ENCODE results near the gene PPDPF.

Gene PPDPF

GRCh38 chr20:63493563-63494020 lies 27.0 kb upstream of the PPDPF start:
- Histone ChIP-seq H3K9me2 (replicated peaks; ENCODE audit: insufficient read depth, low read length) (no peaks in the 10 kb centered on the region), H3K4me2 (ENCODE audit: low read depth, low read length) (no peak overlapping the region), H3K36me3 (replicated peaks; ENCODE audit: insufficient read depth, low read length) (no peaks in the 10 kb centered on the region), H3K9me3 (replicated peaks; ENCODE audit: insufficient read depth, low read length) (no peaks in the 10 kb centered on the region), H3K4me1 (ENCODE audit: low read length) (no peaks in the 10 kb centered on the region), H3F3A (ENCODE audit: insufficient read depth, low read length) (no peaks in the 10 kb centered on the region), H3K79me2 (ENCODE audit: low read length) (no peaks in the 10 kb centered on the region), H3K4me3 (ENCODE audit: low read length) (no peak overlapping the region), H3K27ac (ENCODE audit: low read length) (no peak overlapping the region), H3K27me3 (replicated peaks; ENCODE audit: insufficient read depth, low read length) (peaks cover 74% of the 10 kb centered on the region), H4K20me1 (ENCODE audit: insufficient read depth, low read length) (no peaks in the 10 kb centered on the region), H3K9ac (ENCODE audit: low read length) (no peak overlapping the region), H2AFZ (ENCODE audit: low read length) (no peak overlapping the region)
- DNase-seq, result no peak
- TF ChIP-seq, protein P1, sequence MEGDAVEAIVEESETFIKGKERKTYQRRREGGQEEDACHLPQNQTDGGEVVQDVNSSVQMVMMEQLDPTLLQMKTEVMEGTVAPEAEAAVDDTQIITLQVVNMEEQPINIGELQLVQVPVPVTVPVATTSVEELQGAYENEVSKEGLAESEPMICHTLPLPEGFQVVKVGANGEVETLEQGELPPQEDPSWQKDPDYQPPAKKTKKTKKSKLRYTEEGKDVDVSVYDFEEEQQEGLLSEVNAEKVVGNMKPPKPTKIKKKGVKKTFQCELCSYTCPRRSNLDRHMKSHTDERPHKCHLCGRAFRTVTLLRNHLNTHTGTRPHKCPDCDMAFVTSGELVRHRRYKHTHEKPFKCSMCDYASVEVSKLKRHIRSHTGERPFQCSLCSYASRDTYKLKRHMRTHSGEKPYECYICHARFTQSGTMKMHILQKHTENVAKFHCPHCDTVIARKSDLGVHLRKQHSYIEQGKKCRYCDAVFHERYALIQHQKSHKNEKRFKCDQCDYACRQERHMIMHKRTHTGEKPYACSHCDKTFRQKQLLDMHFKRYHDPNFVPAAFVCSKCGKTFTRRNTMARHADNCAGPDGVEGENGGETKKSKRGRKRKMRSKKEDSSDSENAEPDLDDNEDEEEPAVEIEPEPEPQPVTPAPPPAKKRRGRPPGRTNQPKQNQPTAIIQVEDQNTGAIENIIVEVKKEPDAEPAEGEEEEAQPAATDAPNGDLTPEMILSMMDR (IDR thresholded peaks at IDR 0.05; ENCODE audit: low read length), result no peak
- TF ChIP-seq EZH2phosphoT487 (IDR thresholded peaks at IDR 0.05; ENCODE audit: low read length) (no peak), EZH2 (optimal IDR thresholded peaks at IDR 0.05; ENCODE audit: low read depth, low read length) (no peak)

DNA sequence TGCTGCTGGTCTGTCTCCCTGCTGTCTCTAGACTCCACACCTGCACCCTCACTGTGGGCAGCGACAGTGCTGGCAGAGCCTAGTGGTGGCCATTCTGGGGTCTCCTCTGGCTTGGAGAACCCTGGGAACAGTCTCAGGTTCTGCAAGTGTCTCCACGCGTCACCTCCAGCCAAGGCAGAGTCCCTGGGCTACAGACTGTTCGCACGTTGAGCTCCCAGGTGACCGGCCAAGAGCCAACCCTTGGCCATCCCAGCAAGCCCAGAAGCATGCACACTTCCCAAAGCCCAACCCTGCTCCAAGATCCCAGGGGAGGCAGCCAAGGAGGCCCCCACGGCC lies 26.5 kb upstream of the PPDPF start:
- TF ChIP-seq, protein P1 (IDR thresholded peaks at IDR 0.05; ENCODE audit: low read length), result no peak
- no peak for TF ChIP-seq EZH2phosphoT487 (IDR thresholded peaks at IDR 0.05; ENCODE audit: low read length)
- TF ChIP-seq EZH2 (optimal IDR thresholded peaks at IDR 0.05; ENCODE audit: low read depth, low read length), result no peak
- no peak for DNase-seq
- Histone ChIP-seq H3K4me1 (ENCODE audit: low read length) (no peaks in the 10 kb centered on the region), H3K27me3 (replicated peaks; ENCODE audit: insufficient read depth, low read length) (peaks cover 69% of the 10 kb centered on the region), H3K4me2 (ENCODE audit: low read depth, low read length) (no peak overlapping the region), H3K9me3 (replicated peaks; ENCODE audit: insufficient read depth, low read length) (no peaks in the 10 kb centered on the region), H2AFZ (ENCODE audit: low read length) (no peak overlapping the region), H3F3A (ENCODE audit: insufficient read depth, low read length) (no peaks in the 10 kb centered on the region), H3K9ac (ENCODE audit: low read length) (no peak overlapping the region), H3K79me2 (ENCODE audit: low read length) (no peaks in the 10 kb centered on the region), H3K27ac (ENCODE audit: low read length) (no peak overlapping the region), H4K20me1 (ENCODE audit: insufficient read depth, low read length) (no peaks in the 10 kb centered on the region), H3K4me3 (ENCODE audit: low read length) (no peak overlapping the region), H3K9me2 (replicated peaks; ENCODE audit: insufficient read depth, low read length) (no peaks in the 10 kb centered on the region), H3K36me3 (replicated peaks; ENCODE audit: insufficient read depth, low read length) (no peaks in the 10 kb centered on the region)

GRCh38 chr20:63494420-63495166 lies 26.0 kb upstream of the PPDPF start:
- Histone ChIP-seq H4K20me1 (ENCODE audit: insufficient read depth, low read length) (no peaks in the 10 kb centered on the region), H3K27me3 (replicated peaks; ENCODE audit: insufficient read depth, low read length) (peaks cover 67% of the 10 kb centered on the region), H3K4me3 (ENCODE audit: low read length) (no peak overlapping the region), H3K9me2 (replicated peaks; ENCODE audit: insufficient read depth, low read length) (no peaks in the 10 kb centered on the region), H3K79me2 (ENCODE audit: low read length) (no peaks in the 10 kb centered on the region), H3K9me3 (replicated peaks; ENCODE audit: insufficient read depth, low read length) (no peaks in the 10 kb centered on the region), H3F3A (ENCODE audit: insufficient read depth, low read length) (no peaks in the 10 kb centered on the region), H3K4me2 (ENCODE audit: low read depth, low read length) (no peak overlapping the region), H2AFZ (ENCODE audit: low read length) (no peak overlapping the region), H3K36me3 (replicated peaks; ENCODE audit: insufficient read depth, low read length) (no peaks in the 10 kb centered on the region), H3K4me1 (ENCODE audit: low read length) (no peaks in the 10 kb centered on the region), H3K9ac (ENCODE audit: low read length) (no peak overlapping the region), H3K27ac (ENCODE audit: low read length) (no peak overlapping the region)
- no peak for DNase-seq
- TF ChIP-seq EZH2 (optimal IDR thresholded peaks at IDR 0.05; ENCODE audit: low read depth, low read length), result no peak
- TF ChIP-seq, protein P1 (IDR thresholded peaks at IDR 0.05; ENCODE audit: low read length), result no peak
- no peak for TF ChIP-seq EZH2phosphoT487 (IDR thresholded peaks at IDR 0.05; ENCODE audit: low read length)

Measured in MM.1S (cell line).